NT2/D1 (cell line): ENCODE results near the gene RWDD4.

Source experiments
- DNase-seq: peaks from one replicate; pipeline ENCODE4 v3.0.0-alpha.2; 2011; ENCODE audit warnings: low read depth, low spot score
- H3K27me3 ChIP-seq: 2 replicates; pipeline ENCODE4 v1.6.0; 2011; ENCODE audit warnings: mild to moderate bottlenecking; ENCODE audit not compliant: insufficient read length, insufficient read depth
- H3K36me3 ChIP-seq: 2 replicates; pipeline ENCODE4 v1.6.1; 2011; ENCODE audit warnings: mild to moderate bottlenecking, low read length, mixed read lengths; ENCODE audit not compliant: insufficient read depth, insufficient read length
- H3K4me1 ChIP-seq: 2 replicates; pipeline ENCODE4 v1.5.1; 2011; ENCODE audit not compliant: insufficient read depth, insufficient read length
- H3K4me3 ChIP-seq: 2 replicates; pipeline ENCODE4 v1.5.1; 2011; ENCODE audit warnings: low read depth; ENCODE audit not compliant: insufficient read length
- H3K9ac ChIP-seq: 2 replicates; pipeline ENCODE4 v1.6.0; 2011; ENCODE audit warnings: low read depth; ENCODE audit not compliant: insufficient read length
- H3K9me3 ChIP-seq: 2 replicates; pipeline ENCODE4 v1.5.1; 2011; ENCODE audit warnings: mild to moderate bottlenecking, low read length; ENCODE audit not compliant: insufficient read depth
- SUZ12 ChIP-seq: IDR thresholded peaks from 2 replicates; pipeline ENCODE4 v1.6.1; 2011; ENCODE audit not compliant: insufficient read length, insufficient read depth; ENCODE audit errors: extremely low read depth
- YY1 ChIP-seq: IDR thresholded peaks from 2 replicates; pipeline ENCODE4 v1.6.1; 2011; ENCODE audit not compliant: insufficient read length, insufficient read depth
- ZNF274 ChIP-seq: IDR thresholded peaks from 2 replicates; pipeline ENCODE4 v1.6.1; 2011; ENCODE audit warnings: mild to moderate bottlenecking, low read depth, low read length

Gene RWDD4

DNA sequence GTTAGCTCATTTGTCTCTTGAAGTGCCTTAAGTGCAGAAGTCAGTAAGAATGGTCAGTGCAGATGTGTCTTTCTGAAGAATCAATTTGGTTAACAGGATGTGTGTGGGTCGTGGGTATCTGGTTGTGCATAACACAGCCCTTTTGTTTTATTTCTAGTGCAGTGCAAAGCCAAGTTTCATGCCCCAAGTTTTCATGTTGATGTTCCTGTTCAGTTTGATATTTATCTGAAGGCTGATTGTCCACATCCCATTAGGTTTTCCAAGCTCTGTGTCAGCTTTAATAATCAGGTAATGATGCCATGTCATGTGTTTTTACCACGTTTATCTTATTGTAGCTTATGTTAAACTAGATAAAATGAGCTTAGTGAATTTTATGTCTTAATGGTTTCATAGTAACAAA, 27.5 kb upstream of the RWDD4 start:
- DNase-seq = no peak
- Histone ChIP-seq H3K36me3 (peaks cover 35% of the 10 kb centered on the region), H3K4me3 (no peak overlapping the region), H3K9me3 (no peaks in the 10 kb centered on the region), H3K9ac (no peak overlapping the region), H3K4me1 (no peaks in the 10 kb centered on the region), H3K27me3 (no peaks in the 10 kb centered on the region)
- TF ChIP-seq YY1 = no peak
- no peak for TF ChIP-seq ZNF274
- TF ChIP-seq SUZ12 = no peak

DNA sequence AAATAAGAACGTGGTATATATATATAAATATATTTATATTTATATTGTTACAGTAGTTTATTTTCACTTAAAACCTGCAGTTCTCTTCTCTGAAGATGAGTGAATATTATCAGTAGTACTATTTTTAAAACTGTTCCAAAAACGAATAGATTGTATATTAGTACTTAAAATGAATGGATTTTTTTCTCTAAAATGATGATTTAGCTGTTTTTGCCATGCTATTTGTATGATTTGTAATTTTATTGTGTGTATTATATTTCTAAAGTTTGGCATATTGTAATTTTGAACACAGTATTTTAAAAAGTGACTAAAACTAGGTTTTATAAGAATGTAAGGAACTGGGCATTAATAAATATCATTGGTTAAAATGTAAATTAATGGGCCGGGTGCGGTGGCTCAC, 22.1 kb upstream of the RWDD4 start:
- H3K4me3 ChIP-seq = no peak overlapping the region
- no peak for TF ChIP-seq ZNF274
- no peak for TF ChIP-seq YY1
- no peak for TF ChIP-seq SUZ12
- H3K9ac ChIP-seq = no peak overlapping the region
- no peaks in the 10 kb centered on the region for H3K9me3 ChIP-seq
- H3K4me1 ChIP-seq = no peaks in the 10 kb centered on the region
- DNase-seq = no peak
- no peaks in the 10 kb centered on the region for H3K27me3 ChIP-seq
- peaks cover 18% of the 10 kb centered on the region for H3K36me3 ChIP-seq

DNA sequence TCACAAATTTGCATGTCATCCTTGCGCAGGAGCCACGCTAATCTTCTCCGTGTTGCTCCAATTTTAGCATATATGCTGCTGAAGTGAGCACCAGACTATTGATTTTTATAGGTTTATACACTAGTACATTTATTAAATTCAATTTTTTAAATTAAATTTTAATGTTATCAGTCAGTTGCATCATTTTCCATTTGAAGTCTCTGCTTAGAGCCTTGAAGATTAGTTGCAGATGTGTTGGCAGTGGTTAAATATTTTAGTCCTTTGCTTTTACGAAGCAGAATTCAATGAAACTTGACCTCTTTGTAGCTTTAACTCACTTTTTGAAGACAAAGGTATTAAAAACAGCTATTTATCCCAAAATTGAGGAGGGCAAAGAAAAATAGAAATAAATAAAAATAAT, 16.6 kb upstream of the RWDD4 start:
- Histone ChIP-seq H3K4me3 (no peak overlapping the region), H3K27me3 (no peaks in the 10 kb centered on the region), H3K9ac (no peak overlapping the region), H3K36me3 (peaks cover 8% of the 10 kb centered on the region), H3K9me3 (no peaks in the 10 kb centered on the region), H3K4me1 (no peaks in the 10 kb centered on the region)
- no peak for DNase-seq
- no peak for TF ChIP-seq SUZ12
- no peak for TF ChIP-seq ZNF274
- TF ChIP-seq YY1 = no peak

GRCh38 chr4:183674153-183674552, 15.2 kb upstream of the RWDD4 start:
- DNase-seq = no peak
- Histone ChIP-seq H3K4me1 (no peaks in the 10 kb centered on the region), H3K27me3 (no peaks in the 10 kb centered on the region), H3K4me3 (no peak overlapping the region), H3K36me3 (peaks cover 18% of the 10 kb centered on the region), H3K9me3 (no peaks in the 10 kb centered on the region), H3K9ac (no peak overlapping the region)
- TF ChIP-seq SUZ12 = no peak

DNA sequence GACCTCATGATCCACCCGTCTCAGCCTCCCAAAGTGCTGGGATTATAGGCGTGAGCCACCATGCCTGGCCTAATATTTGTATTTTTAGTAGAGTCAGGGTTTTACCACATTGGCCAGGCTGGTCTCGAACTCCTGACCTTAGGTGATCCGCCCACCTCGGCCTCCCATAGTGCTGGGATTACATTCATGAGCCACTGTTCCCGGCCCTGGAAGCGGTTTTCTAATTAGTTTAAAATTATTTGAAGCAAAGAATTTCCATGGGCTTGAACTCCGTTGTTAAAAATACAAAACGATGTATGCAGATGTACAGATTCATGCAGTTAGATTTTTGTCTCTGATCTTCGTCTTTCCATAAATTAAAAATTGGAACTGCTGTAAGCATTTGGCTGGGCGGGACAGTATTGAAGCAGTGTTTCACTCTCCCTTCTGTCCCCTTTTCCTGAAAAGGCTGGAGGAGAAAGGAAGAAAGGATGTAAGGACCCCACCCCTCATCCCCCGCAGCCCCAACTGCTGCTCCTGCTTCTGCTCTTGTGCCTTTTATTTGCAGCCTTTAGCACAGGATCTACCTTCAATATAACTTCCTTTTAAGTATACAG, 12.1 kb upstream of the RWDD4 start:
- no peaks in the 10 kb centered on the region for H3K27me3 ChIP-seq
- no peak for TF ChIP-seq YY1
- no peak overlapping the region for H3K4me3 ChIP-seq
- peaks cover 44% of the 10 kb centered on the region for H3K36me3 ChIP-seq
- no peak overlapping the region for H3K9ac ChIP-seq
- no peaks in the 10 kb centered on the region for H3K9me3 ChIP-seq
- no peaks in the 10 kb centered on the region for H3K4me1 ChIP-seq
- no peak for DNase-seq

DNA sequence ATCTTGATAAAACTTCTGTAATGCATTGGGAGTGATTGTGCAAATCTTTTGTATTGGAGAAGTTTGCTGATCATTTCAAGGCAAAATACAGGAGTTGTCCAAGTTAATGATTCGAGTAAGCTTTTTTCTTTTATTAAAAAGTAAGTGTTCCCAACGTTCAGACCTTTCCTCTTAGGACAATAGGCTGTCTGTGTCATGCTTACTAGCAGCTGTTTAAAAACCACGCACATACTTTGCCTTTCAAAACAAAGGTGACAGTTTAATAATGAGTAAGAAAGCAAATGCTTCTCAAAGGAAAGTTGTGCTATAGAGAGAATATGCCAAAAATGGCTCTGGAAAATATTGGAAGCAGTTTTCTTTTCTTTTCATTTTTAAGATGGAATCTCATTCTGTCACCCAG, 11.3 kb upstream of the RWDD4 start:
- TF ChIP-seq YY1 (no peak), ZNF274 (no peak), SUZ12 (no peak)
- H3K9ac ChIP-seq = no peak overlapping the region
- DNase-seq = no peak
- H3K4me3 ChIP-seq = no peak overlapping the region
- H3K36me3 ChIP-seq = peaks cover 52% of the 10 kb centered on the region
- H3K9me3 ChIP-seq = no peaks in the 10 kb centered on the region
- H3K27me3 ChIP-seq = no peaks in the 10 kb centered on the region
- no peaks in the 10 kb centered on the region for H3K4me1 ChIP-seq

GRCh38 chr4:183666088-183666487, 7.1 kb upstream of the RWDD4 start:
- H3K9me3 ChIP-seq = no peaks in the 10 kb centered on the region
- H3K4me1 ChIP-seq = no peaks in the 10 kb centered on the region
- TF ChIP-seq YY1 = no peak
- TF ChIP-seq ZNF274 = no peak
- no peak overlapping the region for H3K4me3 ChIP-seq
- H3K27me3 ChIP-seq = no peaks in the 10 kb centered on the region
- H3K9ac ChIP-seq = no peak overlapping the region
- peaks cover 52% of the 10 kb centered on the region for H3K36me3 ChIP-seq
- DNase-seq = no peak

DNA sequence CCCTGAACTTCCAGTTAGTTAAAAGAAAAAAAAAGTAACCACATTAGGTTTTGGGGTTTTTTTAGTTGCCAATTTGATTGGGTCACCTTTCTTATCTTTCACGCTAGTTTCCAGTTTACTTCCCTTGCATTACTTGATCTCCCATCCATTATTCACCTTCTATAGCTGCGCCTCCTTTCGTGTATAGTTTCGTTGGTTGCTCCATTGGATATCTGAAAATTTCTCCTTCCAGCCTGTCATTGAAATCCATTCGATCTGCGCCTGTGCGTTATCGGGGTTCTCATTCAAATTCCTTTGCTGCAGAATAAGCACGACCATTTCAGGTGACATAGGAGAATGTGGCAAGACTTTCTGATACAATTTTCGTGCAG, 872 bp upstream of the RWDD4 start:
- Histone ChIP-seq H3K4me3 (peak overlapping the region; percentile 71), H3K4me1 (no peaks in the 10 kb centered on the region), H3K9me3 (no peaks in the 10 kb centered on the region), H3K27me3 (no peaks in the 10 kb centered on the region), H3K36me3 (peaks cover 7% of the 10 kb centered on the region), H3K9ac (peak overlapping the region; percentile 83)
- no peak for DNase-seq
- TF ChIP-seq YY1 = no peak
- no peak for TF ChIP-seq SUZ12
- TF ChIP-seq ZNF274 = no peak
